ENCODE data around the gene TMEM53. TPM values are rescaled to one million over a fixed set of nuclear protein-coding genes. Genes with fewer than 3 reads are reported as not detected.
A peak's percentile ranks its signal among the peaks of the same experiment; 100 is the strongest.

The TMEM53 gene
- total and polyA plus RNA-seq, 8 donors: 2.6 to 10.4 (median 4.5) TPM

DNA sequence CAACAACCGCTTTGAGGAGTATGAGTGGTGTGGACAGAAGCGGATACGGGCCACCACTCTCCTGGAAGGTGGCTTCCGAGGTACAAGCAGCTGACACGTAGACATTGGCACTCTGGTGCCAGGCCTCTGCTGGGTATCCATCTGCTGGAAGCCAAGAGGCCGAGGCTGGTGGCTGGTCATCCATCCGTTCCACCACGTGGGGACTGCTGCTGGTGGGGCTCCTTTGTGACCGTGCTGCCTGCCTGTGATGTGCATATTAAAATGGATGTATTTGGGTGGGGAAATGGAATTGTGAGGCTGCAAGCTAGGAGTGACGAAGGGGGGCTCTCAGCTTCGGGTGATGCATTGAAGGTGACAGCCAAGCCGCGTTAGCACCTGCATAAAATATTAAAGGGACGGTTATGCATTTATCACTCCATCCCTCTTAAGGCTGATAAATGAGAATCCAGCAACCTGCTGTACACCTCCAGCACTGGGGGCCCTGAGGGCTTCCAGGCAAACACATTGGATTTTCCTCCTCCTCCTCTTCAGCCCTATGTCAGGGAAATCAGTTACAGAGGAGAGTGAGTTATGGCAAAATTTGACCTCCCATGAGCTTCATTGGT, 38.1 kb downstream of the TMEM53 start:
- H3K36me3 ChIP-seq: peaks cover 6 to 54% (median 25%) of the 10 kb centered on the region in 3 donors
- FAIRE-seq: no peak

DNA sequence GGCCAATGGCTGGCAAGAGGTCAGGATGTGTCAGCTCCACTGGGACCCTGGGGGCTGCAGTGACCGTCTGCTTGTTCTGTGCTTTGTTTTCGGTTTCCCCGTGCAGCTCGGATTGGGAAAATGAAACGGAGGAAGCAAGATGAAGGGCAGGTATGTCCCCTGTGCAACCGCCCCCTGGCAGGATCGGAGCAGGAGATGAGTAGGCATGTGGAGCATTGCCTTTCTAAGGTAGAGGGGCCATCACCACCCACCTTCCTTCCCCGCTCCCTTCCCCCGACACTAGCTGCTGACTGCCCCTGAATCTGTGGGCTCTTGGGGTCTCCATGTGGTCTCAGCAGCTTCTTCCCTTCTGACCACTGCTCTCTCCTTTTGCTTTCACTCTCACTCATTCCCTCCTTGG, 38.8 kb downstream of the TMEM53 start:
- no peaks in the 10 kb centered on the region for H3K27me3 ChIP-seq
- TF ChIP-seq, protein P1, sequence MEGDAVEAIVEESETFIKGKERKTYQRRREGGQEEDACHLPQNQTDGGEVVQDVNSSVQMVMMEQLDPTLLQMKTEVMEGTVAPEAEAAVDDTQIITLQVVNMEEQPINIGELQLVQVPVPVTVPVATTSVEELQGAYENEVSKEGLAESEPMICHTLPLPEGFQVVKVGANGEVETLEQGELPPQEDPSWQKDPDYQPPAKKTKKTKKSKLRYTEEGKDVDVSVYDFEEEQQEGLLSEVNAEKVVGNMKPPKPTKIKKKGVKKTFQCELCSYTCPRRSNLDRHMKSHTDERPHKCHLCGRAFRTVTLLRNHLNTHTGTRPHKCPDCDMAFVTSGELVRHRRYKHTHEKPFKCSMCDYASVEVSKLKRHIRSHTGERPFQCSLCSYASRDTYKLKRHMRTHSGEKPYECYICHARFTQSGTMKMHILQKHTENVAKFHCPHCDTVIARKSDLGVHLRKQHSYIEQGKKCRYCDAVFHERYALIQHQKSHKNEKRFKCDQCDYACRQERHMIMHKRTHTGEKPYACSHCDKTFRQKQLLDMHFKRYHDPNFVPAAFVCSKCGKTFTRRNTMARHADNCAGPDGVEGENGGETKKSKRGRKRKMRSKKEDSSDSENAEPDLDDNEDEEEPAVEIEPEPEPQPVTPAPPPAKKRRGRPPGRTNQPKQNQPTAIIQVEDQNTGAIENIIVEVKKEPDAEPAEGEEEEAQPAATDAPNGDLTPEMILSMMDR (IDR thresholded peaks at IDR 0.05): no peak
- H3K4me1 ChIP-seq: peaks cover 0 to 16% (median 0%) of the 10 kb centered on the region in 3 donors
- intact Hi-C loops (cut with DNase I): no loop called here
- DNase-seq (peak in 1 of 6 donors; percentile 25), FAIRE-seq (no peak), ATAC-seq (no peak)
- WGBS, 2 donors: 89 to 90% methylated on average over 9 of the region's 9 CpGs
- H3K36me3 ChIP-seq: peaks cover 6 to 50% (median 19%) of the 10 kb centered on the region in 3 donors
- H3K27ac ChIP-seq: no peak overlapping the region
- H3K4me3 ChIP-seq: no peak overlapping the region
- H3K9me3 ChIP-seq: no peaks in the 10 kb centered on the region

More for the DNA sequence above, 38.1 kb downstream of the TMEM53 start:
- ATAC-seq: no peak
- no peak overlapping the region for H3K4me3 ChIP-seq
- H3K27me3 ChIP-seq: no peaks in the 10 kb centered on the region
- peaks cover 0 to 14% (median 0%) of the 10 kb centered on the region in 3 donors for H3K4me1 ChIP-seq
- WGBS, 2 donors: 89% methylated on average over 14 of the region's 14 CpGs
- TF ChIP-seq, protein P1 (IDR thresholded peaks at IDR 0.05): no peak
- intact Hi-C loops (cut with DNase I): no loop called here
- no peak overlapping the region for H3K27ac ChIP-seq
- DNase-seq: peak in 1 of 6 donors; percentile 38
- H3K9me3 ChIP-seq: no peaks in the 10 kb centered on the region

DNA sequence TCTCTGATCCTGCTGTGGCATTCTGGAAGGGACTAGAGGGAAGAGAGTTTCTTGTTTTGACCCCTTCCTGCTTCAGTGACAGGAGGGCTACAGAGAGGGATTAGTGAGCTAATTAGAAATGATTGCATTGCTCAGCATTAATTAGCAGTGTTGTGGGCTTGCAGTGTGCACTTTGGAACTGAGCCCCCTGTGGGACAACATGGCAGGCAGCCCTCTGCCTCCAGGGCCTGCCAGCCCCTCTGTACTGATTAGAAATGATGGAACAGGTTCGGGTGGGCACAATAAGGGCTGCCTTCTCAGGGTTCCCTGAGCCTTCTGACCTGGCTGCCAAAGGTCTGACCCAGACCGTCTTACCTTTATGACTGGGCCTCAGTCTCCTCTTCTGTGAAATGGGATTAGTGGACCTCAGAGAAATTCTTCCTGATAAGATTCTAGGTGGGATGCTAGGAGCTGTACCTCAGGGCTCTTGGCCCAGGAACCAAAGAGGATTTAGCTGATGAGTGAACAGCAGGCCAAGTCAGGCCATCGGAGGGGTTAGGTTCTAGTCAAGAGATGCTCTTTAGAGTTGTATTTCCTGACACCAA, 39.6 kb downstream of the TMEM53 start:
- ATAC-seq (no peak), DNase-seq (peak in 1 of 6 donors; percentile 16), FAIRE-seq (no peak)
- Histone ChIP-seq H3K4me3 (no peak overlapping the region), H3K27me3 (no peaks in the 10 kb centered on the region), H3K4me1 (peaks cover 0 to 16% (median 0%) of the 10 kb centered on the region in 3 donors), H3K27ac (no peak overlapping the region), H3K36me3 (peaks cover 6 to 44% (median 19%) of the 10 kb centered on the region in 3 donors), H3K9me3 (no peaks in the 10 kb centered on the region)
- intact Hi-C loops (cut with DNase I): no loop called here
- TF ChIP-seq, protein P1 (IDR thresholded peaks at IDR 0.05): no peak
- 90 to 93% methylated on average over 3 of the region's 3 CpGs for WGBS, 2 donors

DNA sequence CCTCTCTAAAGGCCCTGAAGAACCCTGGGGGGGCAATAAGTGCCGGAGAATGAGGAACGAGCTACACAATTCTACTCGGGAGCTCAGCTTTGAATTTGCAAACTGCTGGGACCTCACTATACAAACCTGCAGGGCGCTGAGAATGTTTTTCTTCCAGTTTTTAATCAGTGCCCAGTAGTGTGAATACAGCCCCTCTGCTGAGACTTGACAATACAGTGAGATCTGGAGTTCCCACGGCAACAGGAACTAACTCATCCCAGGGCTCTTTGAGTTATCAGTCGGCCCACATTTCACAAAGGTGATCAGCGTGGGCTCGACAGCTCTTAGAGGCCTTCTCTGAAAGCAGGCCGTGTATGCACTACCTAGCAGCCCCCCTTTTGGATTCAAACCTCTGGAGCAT, 41.7 kb downstream of the TMEM53 start:
- Histone ChIP-seq H3K4me3 (peak overlapping the region; percentile 75 to 86 (median 80)), H3K27me3 (no peaks in the 10 kb centered on the region), H3K36me3 (peaks cover 6 to 23% (median 19%) of the 10 kb centered on the region in 3 donors), H3K9me3 (no peaks in the 10 kb centered on the region), H3K27ac (peak overlapping the region in 3 of 4 donors; percentile 87 to 93 (median 89)), H3K4me1 (peaks cover 0 to 16% (median 0%) of the 10 kb centered on the region in 3 donors)
- FAIRE-seq (no peak), ATAC-seq (peak in 2 of 4 donors; percentile 2 to 3), DNase-seq (no peak)
- 6 to 10% methylated on average over 9 of the region's 9 CpGs for WGBS, 2 donors
- intact Hi-C loops (cut with DNase I): no loop called here
- TF ChIP-seq, protein P1 (IDR thresholded peaks at IDR 0.05): no peak
